MM.1S (cell line): ENCODE results near the gene NAP1L5.
A peak's percentile ranks its signal among the peaks of the same experiment; 100 is the strongest.

Experiments
- DNase-seq: peaks from one replicate; pipeline ENCODE4 v3.0.0-alpha.2; 2015
- H2AFZ ChIP-seq: fragments of 300-600 bp; sonication (generic); 2 replicates; pipeline ENCODE4 v1.6.0; 2016; ENCODE audit warnings: antibody characterized with exemption, low read length
- H3F3A ChIP-seq: fragments of 300-600 bp; sonication (generic); 2 replicates; pipeline ENCODE4 v1.6.1; 2016; ENCODE audit warnings: mild to moderate bottlenecking, antibody characterized with exemption, low read length, moderate library complexity, mixed read lengths; ENCODE audit not compliant: insufficient read depth
- H3K27ac ChIP-seq: fragments of 300-600 bp; sonication (generic); 2 replicates; pipeline ENCODE4 v1.5.1; 2016; ENCODE audit warnings: mild to moderate bottlenecking, low read length
- H3K27me3 ChIP-seq: fragments of 300-600 bp; sonication (generic); replicated peaks from 2 replicates; pipeline ENCODE4 v1.6.0; 2016; ENCODE audit warnings: low read length; ENCODE audit not compliant: insufficient read depth
- H3K36me3 ChIP-seq: fragments of 300-600 bp; sonication (generic); replicated peaks from 2 replicates; pipeline ENCODE4 v1.6.1; 2016; ENCODE audit warnings: mild to moderate bottlenecking, low read length, mixed read lengths; ENCODE audit not compliant: insufficient read depth
- H3K4me1 ChIP-seq: fragments of 300-600 bp; sonication (generic); 2 replicates; pipeline ENCODE4 v1.6.1; 2016; ENCODE audit warnings: low read length, mixed read lengths
- H3K4me2 ChIP-seq: fragments of 300-600 bp; sonication (generic); 2 replicates; pipeline ENCODE4 v1.6.0; 2016; ENCODE audit warnings: low read depth, low read length
- H3K4me3 ChIP-seq: fragments of 300-600 bp; sonication (generic); 2 replicates; pipeline ENCODE4 v1.5.1; 2016; ENCODE audit warnings: low read length, mixed read lengths
- H3K79me2 ChIP-seq: fragments of 300-600 bp; sonication (generic); 2 replicates; pipeline ENCODE4 v1.6.1; 2016; ENCODE audit warnings: mixed run types, low read length, mixed read lengths
- H3K9ac ChIP-seq: fragments of 300-600 bp; sonication (generic); 2 replicates; pipeline ENCODE4 v1.6.1; 2016; ENCODE audit warnings: low read length, mixed read lengths
- H3K9me2 ChIP-seq: fragments of 300-600 bp; sonication (generic); replicated peaks from 2 replicates; pipeline ENCODE4 v1.6.1; 2016; ENCODE audit warnings: mild to moderate bottlenecking, low read length, mixed read lengths; ENCODE audit not compliant: insufficient read depth
- H3K9me3 ChIP-seq: fragments of 300-600 bp; sonication (generic); replicated peaks from 2 replicates; pipeline ENCODE4 v1.6.1; 2016; ENCODE audit warnings: mild to moderate bottlenecking, low read length, mixed read lengths; ENCODE audit not compliant: insufficient read depth
- H4K20me1 ChIP-seq: fragments of 300-600 bp; sonication (generic); 2 replicates; pipeline ENCODE4 v1.6.1; 2016; ENCODE audit warnings: mild to moderate bottlenecking, low read length, moderate library complexity, mixed read lengths; ENCODE audit not compliant: insufficient read depth
- CTCF ChIP-seq: fragments of 300-600 bp; sonication (generic); IDR thresholded peaks from 2 replicates; pipeline ENCODE4 v1.5.1; 2016; ENCODE audit warnings: antibody characterized with exemption, low read length, mixed read lengths
- EZH2 ChIP-seq: fragments of 300-600 bp; sonication (generic); optimal IDR thresholded peaks from 2 replicates; pipeline ENCODE3; 2017; ENCODE audit warnings: low read depth, mild to moderate bottlenecking, antibody characterized with exemption, low read length, mixed read lengths
- EZH2phosphoT487 ChIP-seq: fragments of 300-600 bp; sonication (generic); IDR thresholded peaks from 2 replicates; pipeline ENCODE4 v1.6.1; 2018; ENCODE audit warnings: antibody characterized with exemption, low read length

NAP1L5 gene

GRCh38 chr4:88737307-88737941 is 39.8 kb upstream of the NAP1L5 start:
- Histone ChIP-seq H3K9me3 (no peaks in the 10 kb centered on the region), H3K9ac (no peak overlapping the region), H2AFZ (no peak overlapping the region), H3K4me3 (peak overlapping the region; percentile 23; the same call in 1 of the 2 replicates), H3K27ac (peak overlapping the region; percentile 9; the same call in 1 of the 2 replicates), H4K20me1 (no peaks in the 10 kb centered on the region), H3K4me1 (peaks cover 5% of the 10 kb centered on the region), H3F3A (no peaks in the 10 kb centered on the region), H3K36me3 (no peaks in the 10 kb centered on the region), H3K4me2 (peak overlapping the region; percentile 46), H3K27me3 (no peaks in the 10 kb centered on the region), H3K79me2 (no peaks in the 10 kb centered on the region), H3K9me2 (no peaks in the 10 kb centered on the region)
- TF ChIP-seq EZH2, result no peak
- no peak for TF ChIP-seq EZH2phosphoT487
- TF ChIP-seq CTCF, result no peak
- DNase-seq, result peak; percentile 79

GRCh38 chr4:88736264-88736663 is 38.6 kb upstream of the NAP1L5 start:
- H3K4me2 ChIP-seq, result no peak overlapping the region
- no peaks in the 10 kb centered on the region for H3K9me2 ChIP-seq
- no peaks in the 10 kb centered on the region for H3K27me3 ChIP-seq
- no peaks in the 10 kb centered on the region for H3K36me3 ChIP-seq
- H3K4me3 ChIP-seq, result no peak overlapping the region
- no peak for TF ChIP-seq EZH2
- TF ChIP-seq EZH2phosphoT487, result no peak
- TF ChIP-seq CTCF, result no peak
- H2AFZ ChIP-seq, result no peak overlapping the region
- no peak overlapping the region for H3K9ac ChIP-seq
- H3K9me3 ChIP-seq, result no peaks in the 10 kb centered on the region
- no peaks in the 10 kb centered on the region for H4K20me1 ChIP-seq
- no peak for DNase-seq
- H3K4me1 ChIP-seq, result peaks cover 5% of the 10 kb centered on the region
- no peaks in the 10 kb centered on the region for H3F3A ChIP-seq
- H3K27ac ChIP-seq, result no peak overlapping the region
- no peaks in the 10 kb centered on the region for H3K79me2 ChIP-seq

GRCh38 chr4:88735564-88735963 is 37.9 kb upstream of the NAP1L5 start:
- no peaks in the 10 kb centered on the region for H3K9me2 ChIP-seq
- no peaks in the 10 kb centered on the region for H3F3A ChIP-seq
- H2AFZ ChIP-seq, result no peak overlapping the region
- no peak overlapping the region for H3K4me3 ChIP-seq
- no peak overlapping the region for H3K27ac ChIP-seq
- H3K36me3 ChIP-seq, result no peaks in the 10 kb centered on the region
- H3K27me3 ChIP-seq, result no peaks in the 10 kb centered on the region
- no peaks in the 10 kb centered on the region for H3K79me2 ChIP-seq
- H3K9ac ChIP-seq, result no peak overlapping the region
- no peaks in the 10 kb centered on the region for H3K9me3 ChIP-seq
- no peaks in the 10 kb centered on the region for H4K20me1 ChIP-seq
- no peak overlapping the region for H3K4me2 ChIP-seq
- peaks cover 5% of the 10 kb centered on the region for H3K4me1 ChIP-seq
- no peak for TF ChIP-seq EZH2
- no peak for TF ChIP-seq CTCF
- TF ChIP-seq EZH2phosphoT487, result no peak
- no peak for DNase-seq
